RWPE2 (cell line): ENCODE data around the gene SH3PXD2B.

Experiments
- ATAC-seq: fragments of 200-7000 bp; cut with Tn5 transposase; 3 replicates; pipeline ENCODE4 v1.9.1; 2021; ENCODE audit warnings: low read depth
- DNase-seq: peaks from one replicate; pipeline ENCODE4 v3.0.0-alpha.2; 2020; ENCODE audit warnings: low spot score
- H3K27ac ChIP-seq: fragments of 450-650 bp; 2 replicates; pipeline ENCODE4 v1.5.1; 2017; ENCODE audit warnings: mild to moderate bottlenecking; ENCODE audit not compliant: poor library complexity, severe bottlenecking
- H3K27me3 ChIP-seq: fragments of 250-450 bp; sonication (Bioruptor Pico); 2 replicates; pipeline ENCODE4 v1.5.1; 2021; ENCODE audit warnings: mild to moderate bottlenecking, moderate library complexity; ENCODE audit not compliant: insufficient read depth, poor library complexity, severe bottlenecking
- H3K36me3 ChIP-seq: fragments of 250-450 bp; sonication (Bioruptor Pico); 2 replicates; pipeline ENCODE4 v1.5.1; 2020; ENCODE audit warnings: low read depth, mild to moderate bottlenecking, moderate library complexity
- H3K4me1 ChIP-seq: fragments of 250-450 bp; sonication (Bioruptor Pico); 2 replicates; pipeline ENCODE4 v1.5.1; 2021; ENCODE audit warnings: mild to moderate bottlenecking, moderate library complexity; ENCODE audit not compliant: insufficient read depth, poor library complexity, severe bottlenecking
- H3K4me3 ChIP-seq: fragments of 250-450 bp; sonication (Bioruptor Pico); 2 replicates; pipeline ENCODE4 v1.5.1; 2021; ENCODE audit warnings: mild to moderate bottlenecking, moderate library complexity; ENCODE audit not compliant: severe bottlenecking
- H3K9me3 ChIP-seq: fragments of 250-450 bp; sonication (Bioruptor Pico); 2 replicates; pipeline ENCODE4 v1.5.1; 2021; ENCODE audit warnings: mild to moderate bottlenecking, moderate library complexity; ENCODE audit not compliant: severe bottlenecking
- CTCF ChIP-seq: fragments of 450-650 bp; IDR thresholded peaks from one replicate; pipeline ENCODE4 v1.5.1; 2017; ENCODE audit warnings: mild to moderate bottlenecking, moderate library complexity; ENCODE audit not compliant: poor library complexity, severe bottlenecking

SH3PXD2B gene

GRCh38 chr5:172315587-172316493, 138.5 kb downstream of the SH3PXD2B start:
- Histone ChIP-seq H3K27ac (peak overlapping the region; percentile 84), H3K4me3 (no peak overlapping the region), H3K4me1 (peaks cover 19% of the 10 kb centered on the region), H3K27me3 (no peaks in the 10 kb centered on the region), H3K9me3 (no peaks in the 10 kb centered on the region), H3K36me3 (no peaks in the 10 kb centered on the region)
- TF ChIP-seq CTCF: no peak
- peak; percentile 11 for DNase-seq
- no peak; the same call in 2 of the 3 replicates for ATAC-seq

- ATAC-seq (no peak), DNase-seq (peak; percentile 18)
- H3K27ac ChIP-seq: peak overlapping the region; percentile 84
- H3K27me3 ChIP-seq: no peaks in the 10 kb centered on the region
- peaks cover 19% of the 10 kb centered on the region for H3K4me1 ChIP-seq
- no peaks in the 10 kb centered on the region for H3K36me3 ChIP-seq
- H3K9me3 ChIP-seq: no peaks in the 10 kb centered on the region
- H3K4me3 ChIP-seq: no peak overlapping the region
- TF ChIP-seq CTCF: no peak
Observed at GRCh38 chr5:172313915-172314314, 140.4 kb downstream of the SH3PXD2B start.

- DNase-seq: no peak
Observed at GRCh38 chr5:172312286-172312685, 142.0 kb downstream of the SH3PXD2B start.

GRCh38 chr5:172311605-172312004, 142.7 kb downstream of the SH3PXD2B start:
- no peak overlapping the region for H3K27ac ChIP-seq
- H3K27me3 ChIP-seq: no peaks in the 10 kb centered on the region
- no peaks in the 10 kb centered on the region for H3K36me3 ChIP-seq
- no peak for TF ChIP-seq CTCF
- H3K4me1 ChIP-seq: peaks cover 19% of the 10 kb centered on the region
- no peak overlapping the region for H3K4me3 ChIP-seq
- DNase-seq: no peak
- no peaks in the 10 kb centered on the region for H3K9me3 ChIP-seq
- no peak for ATAC-seq

More at GRCh38 chr5:172312286-172312685, 142.0 kb downstream of the SH3PXD2B start:
- peaks cover 19% of the 10 kb centered on the region for H3K4me1 ChIP-seq
- no peaks in the 10 kb centered on the region for H3K9me3 ChIP-seq
- no peaks in the 10 kb centered on the region for H3K36me3 ChIP-seq
- no peak for TF ChIP-seq CTCF
- ATAC-seq: no peak
- no peak overlapping the region for H3K27ac ChIP-seq
- H3K4me3 ChIP-seq: no peak overlapping the region
- no peaks in the 10 kb centered on the region for H3K27me3 ChIP-seq

- no peak overlapping the region for H3K4me3 ChIP-seq
- ATAC-seq: no peak
- H3K9me3 ChIP-seq: no peaks in the 10 kb centered on the region
- H3K27me3 ChIP-seq: no peaks in the 10 kb centered on the region
- no peak for DNase-seq
- H3K27ac ChIP-seq: no peak overlapping the region
- TF ChIP-seq CTCF: no peak
- peaks cover 19% of the 10 kb centered on the region for H3K4me1 ChIP-seq
- no peaks in the 10 kb centered on the region for H3K36me3 ChIP-seq
Observed at GRCh38 chr5:172311026-172311425, 143.3 kb downstream of the SH3PXD2B start.
